ENCODE data around the gene HDAC4. TPM values are rescaled to one million over a fixed set of nuclear protein-coding genes. Genes with fewer than 3 reads are reported as not detected.

HDAC4 gene
- total RNA-seq, 6 experiments from 2014 or later, result 7.4 to 13.0 (median 9.5) TPM

DNA sequence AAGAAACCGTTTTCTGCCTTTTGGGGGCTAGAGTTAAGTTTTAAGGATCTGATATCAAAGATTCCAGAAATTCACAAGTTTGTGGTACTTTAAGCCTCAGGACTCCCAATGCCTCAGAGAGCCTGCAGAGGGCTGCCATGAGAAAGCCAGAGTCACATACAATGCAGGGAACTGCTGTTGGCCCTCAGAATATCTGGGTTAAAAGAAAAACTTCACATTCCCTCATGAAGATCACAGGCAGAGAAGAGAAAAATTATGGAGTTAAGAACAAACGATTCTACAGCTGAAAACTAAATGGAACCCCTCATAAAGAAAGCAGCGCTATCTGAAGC, 39.5 kb downstream of the HDAC4 start:
- TF ChIP-seq, protein P1, sequence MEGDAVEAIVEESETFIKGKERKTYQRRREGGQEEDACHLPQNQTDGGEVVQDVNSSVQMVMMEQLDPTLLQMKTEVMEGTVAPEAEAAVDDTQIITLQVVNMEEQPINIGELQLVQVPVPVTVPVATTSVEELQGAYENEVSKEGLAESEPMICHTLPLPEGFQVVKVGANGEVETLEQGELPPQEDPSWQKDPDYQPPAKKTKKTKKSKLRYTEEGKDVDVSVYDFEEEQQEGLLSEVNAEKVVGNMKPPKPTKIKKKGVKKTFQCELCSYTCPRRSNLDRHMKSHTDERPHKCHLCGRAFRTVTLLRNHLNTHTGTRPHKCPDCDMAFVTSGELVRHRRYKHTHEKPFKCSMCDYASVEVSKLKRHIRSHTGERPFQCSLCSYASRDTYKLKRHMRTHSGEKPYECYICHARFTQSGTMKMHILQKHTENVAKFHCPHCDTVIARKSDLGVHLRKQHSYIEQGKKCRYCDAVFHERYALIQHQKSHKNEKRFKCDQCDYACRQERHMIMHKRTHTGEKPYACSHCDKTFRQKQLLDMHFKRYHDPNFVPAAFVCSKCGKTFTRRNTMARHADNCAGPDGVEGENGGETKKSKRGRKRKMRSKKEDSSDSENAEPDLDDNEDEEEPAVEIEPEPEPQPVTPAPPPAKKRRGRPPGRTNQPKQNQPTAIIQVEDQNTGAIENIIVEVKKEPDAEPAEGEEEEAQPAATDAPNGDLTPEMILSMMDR (IDR thresholded peaks at IDR 0.05), result peak; percentile 39; the same call in 1 of the 2 replicates
- peak; percentile 18 for DNase-seq

DNA sequence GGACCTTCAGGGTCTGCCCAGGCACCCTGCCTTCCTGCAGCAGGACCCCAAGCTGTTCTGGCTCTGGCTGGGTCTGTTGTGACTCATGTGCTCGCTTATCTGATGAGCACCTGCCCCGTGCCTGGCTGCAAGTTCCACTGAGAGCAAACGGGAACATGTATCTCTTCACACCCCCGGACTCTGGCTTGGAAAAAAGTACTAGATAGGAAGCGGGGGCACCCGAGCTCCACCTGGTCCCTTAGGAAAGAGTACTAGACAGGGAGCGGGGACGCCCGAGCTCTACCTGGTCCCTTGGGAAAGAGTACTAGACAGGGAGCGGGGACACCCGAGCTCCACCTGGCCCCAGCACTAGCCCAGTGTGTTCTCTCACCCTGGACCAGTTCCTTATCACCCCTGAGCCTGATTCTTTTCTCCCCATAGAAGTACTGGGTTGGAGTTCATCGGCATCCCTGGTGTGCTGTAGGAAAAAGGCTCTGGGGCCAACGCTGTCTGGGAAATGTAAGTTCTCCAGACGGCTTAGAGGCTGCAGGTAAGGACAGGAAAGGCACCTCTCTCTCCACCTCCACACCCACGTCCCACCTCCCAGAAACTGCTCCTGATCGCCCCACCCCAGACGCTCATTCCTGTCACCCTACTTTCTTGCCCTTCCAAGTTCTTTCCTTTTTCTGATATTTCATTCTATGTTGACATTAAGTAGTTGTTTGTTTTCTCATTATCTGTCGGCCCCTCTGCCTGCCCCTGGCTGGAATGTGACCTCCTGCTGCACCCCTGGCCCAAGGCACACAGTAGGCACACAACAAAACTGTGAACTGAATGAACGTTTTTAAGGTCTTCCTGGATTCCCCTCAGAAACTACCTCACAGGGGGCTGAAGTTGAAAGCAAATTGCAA, 40.2 kb downstream of the HDAC4 start:
- H3K4me3 Mint-ChIP-seq, result no peak overlapping the region

More for the DNA sequence above, 39.5 kb downstream of the HDAC4 start:
- Mint-ChIP-seq H3K9me3 (no peaks in the 10 kb centered on the region), H3K4me1 (ENCODE audit: low read depth) (peaks cover 12% of the 10 kb centered on the region; the same call in 1 of the 2 replicates), H3K27me3 (ENCODE audit: insufficient read depth) (no peaks in the 10 kb centered on the region), H3K27ac (no peak overlapping the region), H3K4me3 (no peak overlapping the region), H3K36me3 (ENCODE audit: low read depth) (peaks cover 9% of the 10 kb centered on the region; the same call in 1 of the 2 replicates)

DNA sequence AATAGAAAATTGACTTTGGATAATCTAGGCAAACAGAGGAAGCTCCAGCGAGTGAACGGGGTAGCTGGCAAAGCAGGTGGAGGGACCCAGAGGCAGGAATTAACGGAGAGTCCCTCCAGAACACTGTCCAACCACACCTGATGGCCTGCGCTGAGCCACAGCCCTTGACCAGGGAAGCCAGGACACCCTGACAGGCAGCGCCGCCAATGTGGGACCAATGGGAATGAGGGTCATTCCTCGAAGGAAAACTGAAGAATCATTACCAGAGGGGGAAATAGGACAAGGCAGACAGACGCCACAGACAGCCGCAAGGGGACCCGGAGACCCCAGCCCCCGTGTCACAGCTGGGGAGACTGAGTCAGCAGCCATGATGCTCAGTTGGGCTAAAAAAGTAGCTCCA, 40.8 kb downstream of the HDAC4 start:
- H3K4me3 Mint-ChIP-seq, result no peak overlapping the region
- TF ChIP-seq, protein P1 (IDR thresholded peaks at IDR 0.05), result no peak
- peaks cover 21% of the 10 kb centered on the region for H3K4me1 Mint-ChIP-seq (ENCODE audit: low read depth)
- no peak overlapping the region for H3K27ac Mint-ChIP-seq
- peaks cover 8% of the 10 kb centered on the region for H3K36me3 Mint-ChIP-seq (ENCODE audit: low read depth)
- H3K9me3 Mint-ChIP-seq, result peaks cover 8% of the 10 kb centered on the region
- no peaks in the 10 kb centered on the region for H3K27me3 Mint-ChIP-seq (ENCODE audit: insufficient read depth)
- no peak for DNase-seq

More for the DNA sequence above, 40.2 kb downstream of the HDAC4 start:
- Mint-ChIP-seq H3K36me3 (ENCODE audit: low read depth) (peaks cover 7% of the 10 kb centered on the region), H3K4me1 (ENCODE audit: low read depth) (peaks cover 14% of the 10 kb centered on the region), H3K9me3 (peaks cover 2% of the 10 kb centered on the region; the same call in 1 of the 2 replicates), H3K27ac (no peak overlapping the region), H3K27me3 (ENCODE audit: insufficient read depth) (no peaks in the 10 kb centered on the region)
- DNase-seq, result no peak
- TF ChIP-seq, protein P1 (IDR thresholded peaks at IDR 0.05), result no peak

DNA sequence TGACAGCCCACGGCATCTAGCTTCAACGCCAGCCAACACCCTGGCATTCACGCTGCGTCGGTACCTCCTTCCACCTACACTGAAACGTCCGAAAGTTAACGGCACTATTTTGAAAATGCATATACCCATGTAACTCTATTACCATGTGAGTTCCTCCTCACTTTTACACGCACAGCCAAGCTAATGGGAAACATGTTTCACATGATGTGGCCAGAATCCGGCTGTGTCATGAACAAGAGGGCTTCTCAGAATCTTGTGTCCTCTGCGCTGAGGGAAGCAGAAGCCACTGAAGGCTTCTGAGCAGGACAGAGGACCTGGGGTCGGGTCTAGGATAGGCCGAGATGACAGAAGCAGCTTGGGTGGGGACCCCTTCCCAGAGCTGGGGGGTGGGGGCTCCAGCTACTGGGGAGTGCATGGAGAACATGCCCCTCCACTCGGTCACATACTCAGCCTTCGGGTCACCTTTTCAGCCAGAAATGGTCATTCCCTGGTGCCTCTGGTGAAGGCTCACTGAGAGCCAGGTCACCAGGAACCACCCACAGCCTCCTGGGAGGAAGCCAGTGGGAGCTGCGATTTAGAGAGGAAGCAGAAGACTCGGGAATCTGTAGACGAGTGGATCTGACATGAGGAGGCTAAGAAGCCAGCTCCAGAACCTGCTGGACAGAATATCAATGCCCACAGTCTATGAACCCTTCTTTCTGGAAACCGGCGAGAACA, 41.5 kb downstream of the HDAC4 start:
- no peak for DNase-seq
- Mint-ChIP-seq H3K27ac (no peak overlapping the region), H3K9me3 (peaks cover 14% of the 10 kb centered on the region), H3K4me3 (no peak overlapping the region), H3K36me3 (ENCODE audit: low read depth) (peaks cover 14% of the 10 kb centered on the region), H3K4me1 (ENCODE audit: low read depth) (peaks cover 24% of the 10 kb centered on the region), H3K27me3 (ENCODE audit: insufficient read depth) (no peaks in the 10 kb centered on the region)
- TF ChIP-seq, protein P1 (IDR thresholded peaks at IDR 0.05), result no peak

DNA sequence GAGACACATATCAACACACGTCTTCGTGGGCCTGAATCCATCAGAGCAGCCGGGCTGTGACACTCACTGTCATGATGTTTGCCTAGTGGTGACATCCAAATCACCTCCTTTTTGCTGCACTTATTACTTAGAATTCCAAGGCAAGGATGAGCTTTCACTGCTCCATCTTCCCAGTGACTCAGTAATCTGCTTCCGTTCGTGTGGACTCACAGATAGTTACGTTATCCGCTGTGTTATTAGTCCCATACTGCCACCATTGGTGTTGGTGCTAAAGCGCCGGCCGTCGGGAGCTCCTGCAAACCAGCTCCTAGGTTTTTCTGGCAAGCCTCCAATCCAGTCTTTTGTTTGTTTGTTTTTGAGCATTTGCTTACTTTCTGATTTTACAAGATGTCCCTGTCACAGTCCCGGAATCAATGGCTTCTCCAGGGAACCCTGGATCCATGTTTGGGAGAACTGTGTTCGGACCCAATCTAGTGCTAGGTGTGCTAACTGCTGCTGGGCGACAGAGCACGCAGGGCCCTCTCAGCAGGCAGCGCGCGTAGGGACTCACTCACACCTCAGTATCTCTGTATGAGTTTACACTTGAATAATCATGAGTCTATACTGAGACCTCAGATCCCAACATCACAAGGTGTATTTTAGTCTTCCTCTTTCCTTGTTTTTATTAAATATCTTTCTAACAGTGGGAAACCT, 42.6 kb downstream of the HDAC4 start:
- no peaks in the 10 kb centered on the region for H3K27me3 Mint-ChIP-seq (ENCODE audit: insufficient read depth)
- H3K9me3 Mint-ChIP-seq, result peaks cover 14% of the 10 kb centered on the region
- H3K27ac Mint-ChIP-seq, result no peak overlapping the region
- DNase-seq, result no peak
- H3K4me1 Mint-ChIP-seq (ENCODE audit: low read depth), result peaks cover 24% of the 10 kb centered on the region
- no peak overlapping the region for H3K4me3 Mint-ChIP-seq
- peaks cover 19% of the 10 kb centered on the region for H3K36me3 Mint-ChIP-seq (ENCODE audit: low read depth)
- TF ChIP-seq, protein P1 (IDR thresholded peaks at IDR 0.05), result no peak
